NCI-H82 treated with DMSO at 0.1 percent for 48 hours (cell line): ENCODE measurements around the gene DPF3.
A peak's percentile ranks its signal among the peaks of the same experiment; 100 is the strongest.

Source experiments
- DNase-seq: peaks from one replicate; lab custom pipeline; 2025; ENCODE audit not compliant: unreplicated experiment; lab: John Stamatoyannopoulos, UW

Gene DPF3

GRCh38 chr14:72893636-72894322 lies at the start of gene DPF3:
Gene DPF3, minus strand, starts transcription at chr14:72894101. Its CDS starts 13 bp downstream, at chr14:72894088.
- DNase-seq: peak; percentile 72

DNA sequence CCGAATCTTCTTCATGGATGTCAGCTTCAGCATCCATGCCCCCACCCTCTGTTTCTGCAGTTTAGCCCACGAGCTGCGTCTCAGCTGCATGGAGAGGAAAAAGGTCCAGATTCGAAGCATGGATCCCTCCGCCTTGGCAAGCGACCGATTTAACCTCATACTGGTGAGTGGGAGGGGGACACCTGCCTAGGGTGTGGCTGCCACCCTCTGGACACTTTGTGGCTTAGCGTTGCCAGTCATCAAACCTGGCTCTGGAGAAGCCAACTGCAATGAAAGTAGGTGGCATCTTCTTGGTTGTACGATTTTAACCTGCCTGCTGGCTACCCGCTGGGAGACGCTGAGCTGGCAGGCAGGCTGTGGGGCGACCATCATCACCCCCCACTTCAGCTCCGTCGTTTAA lies 49.0 kb upstream of the DPF3 start:
- no peak for DNase-seq

GRCh38 chr14:72941286-72941985 lies 47.5 kb upstream of the DPF3 start:
- DNase-seq: no peak

- no peak for DNase-seq
Observed at GRCh38 chr14:72939630-72940029, 45.7 kb upstream of the DPF3 start.

DNA sequence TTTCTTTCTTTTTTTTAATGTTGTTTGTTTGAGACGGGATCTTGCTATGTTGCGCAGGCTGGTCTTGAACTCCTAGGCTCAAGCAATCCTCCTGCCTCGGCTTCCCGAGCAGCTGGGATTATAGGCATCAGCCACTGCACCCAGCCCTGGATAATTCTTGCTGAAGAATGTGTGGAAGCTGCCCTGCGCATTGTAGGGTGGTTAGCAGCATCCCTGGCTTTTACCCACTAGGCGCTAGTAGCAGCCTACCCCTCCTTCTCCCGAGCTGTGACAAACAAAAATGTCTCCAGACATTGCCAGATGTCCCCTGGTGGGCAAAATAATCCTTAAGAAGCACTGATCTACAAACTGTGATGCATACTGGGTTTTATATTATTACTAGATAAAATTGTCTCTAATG lies 39.0 kb upstream of the DPF3 start:
- no peak for DNase-seq

GRCh38 chr14:72929316-72930080 lies 35.6 kb upstream of the DPF3 start:
- DNase-seq: no peak

GRCh38 chr14:72928872-72929271 lies 35.0 kb upstream of the DPF3 start:
- DNase-seq: no peak

DNA sequence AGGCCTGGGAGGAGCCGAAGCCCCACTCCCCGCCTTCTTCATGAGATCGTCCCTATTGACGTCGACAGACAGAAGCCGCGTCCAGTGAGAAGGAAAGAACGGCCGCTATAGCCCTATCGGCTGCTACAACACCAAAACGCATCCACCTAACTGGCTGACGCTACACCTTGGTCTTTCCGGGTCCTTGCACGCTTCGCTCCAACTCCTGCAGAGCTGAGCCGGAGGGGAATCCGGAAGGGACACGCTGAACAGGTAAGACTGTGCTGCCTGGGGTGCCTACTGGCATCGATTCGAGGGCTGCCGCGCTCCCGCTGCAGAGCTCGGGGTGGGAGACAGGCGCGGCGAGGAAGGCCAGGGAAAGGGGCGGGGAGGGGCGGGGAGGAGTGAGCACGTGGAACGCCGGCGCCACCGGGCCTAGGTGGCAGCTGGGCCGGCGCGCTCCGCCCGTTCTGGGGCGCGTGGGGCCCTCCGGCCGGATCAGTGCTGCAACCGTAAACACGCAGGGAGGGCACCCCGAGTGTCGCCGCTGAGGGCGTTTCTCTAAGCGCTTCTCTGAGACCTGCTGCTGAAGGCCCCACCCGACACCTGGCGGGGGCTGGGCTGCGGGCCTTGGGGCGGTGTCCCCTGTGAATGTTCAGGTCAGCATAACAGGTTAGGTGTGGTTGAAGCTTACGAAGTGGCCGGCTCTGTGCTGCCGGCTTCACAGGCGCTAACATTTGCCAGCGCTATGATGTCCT lies 32.6 kb upstream of the DPF3 start, which contains the start of gene DCAF4:
Gene DCAF4 (plus strand): TSS at position 173 of the 737 bp plus-strand sequence. CDS start 11,515 bp downstream, outside the sequence.
- peak; percentile 93 for DNase-seq

- DNase-seq: no peak
Observed at GRCh38 chr14:72925815-72926291, 32.0 kb upstream of the DPF3 start.

- no peak for DNase-seq
Observed at GRCh38 chr14:72925171-72925759, 31.4 kb upstream of the DPF3 start.

DNA sequence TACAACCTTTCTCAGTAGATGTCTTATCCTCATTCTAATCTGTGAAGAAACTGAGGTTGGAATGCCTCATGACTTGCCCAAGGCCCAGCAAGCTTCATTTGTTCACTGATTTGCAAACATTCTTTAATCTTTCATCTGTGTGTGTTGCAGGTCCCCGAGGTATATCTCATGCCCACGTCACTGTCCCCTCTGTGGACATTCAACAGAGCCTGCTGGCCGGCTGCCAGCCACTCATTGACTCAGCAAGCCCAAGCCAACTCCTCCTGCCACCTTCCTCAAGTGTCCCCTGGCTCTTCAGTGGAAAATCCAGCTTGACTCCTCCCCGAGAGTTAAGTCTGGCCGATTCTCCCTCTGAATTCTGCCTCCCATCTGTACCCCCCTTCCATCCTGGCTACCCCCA lies 30.4 kb upstream of the DPF3 start:
- DNase-seq: no peak

- DNase-seq: no peak
Observed at GRCh38 chr14:72921396-72921795, 27.5 kb upstream of the DPF3 start.

DNA sequence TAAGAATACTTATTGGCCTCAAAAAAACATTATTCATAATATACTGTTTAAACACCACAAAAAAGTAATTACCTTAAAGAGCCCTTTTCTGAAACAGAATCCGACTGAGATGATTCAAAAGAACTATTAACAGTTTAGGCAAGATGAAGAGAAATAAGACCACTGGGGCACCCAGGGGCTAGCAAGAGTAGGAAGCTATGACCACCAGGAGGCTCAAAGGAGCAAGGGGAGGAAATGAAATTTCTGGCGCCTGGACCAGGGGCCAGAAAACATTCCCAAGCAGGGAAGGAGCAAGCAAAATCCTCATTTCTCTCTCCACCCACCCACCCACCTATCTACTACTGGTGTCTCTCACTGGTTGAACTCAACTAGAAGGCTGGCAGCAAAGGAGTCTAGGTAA lies 26.1 kb upstream of the DPF3 start:
- DNase-seq: no peak

DNA sequence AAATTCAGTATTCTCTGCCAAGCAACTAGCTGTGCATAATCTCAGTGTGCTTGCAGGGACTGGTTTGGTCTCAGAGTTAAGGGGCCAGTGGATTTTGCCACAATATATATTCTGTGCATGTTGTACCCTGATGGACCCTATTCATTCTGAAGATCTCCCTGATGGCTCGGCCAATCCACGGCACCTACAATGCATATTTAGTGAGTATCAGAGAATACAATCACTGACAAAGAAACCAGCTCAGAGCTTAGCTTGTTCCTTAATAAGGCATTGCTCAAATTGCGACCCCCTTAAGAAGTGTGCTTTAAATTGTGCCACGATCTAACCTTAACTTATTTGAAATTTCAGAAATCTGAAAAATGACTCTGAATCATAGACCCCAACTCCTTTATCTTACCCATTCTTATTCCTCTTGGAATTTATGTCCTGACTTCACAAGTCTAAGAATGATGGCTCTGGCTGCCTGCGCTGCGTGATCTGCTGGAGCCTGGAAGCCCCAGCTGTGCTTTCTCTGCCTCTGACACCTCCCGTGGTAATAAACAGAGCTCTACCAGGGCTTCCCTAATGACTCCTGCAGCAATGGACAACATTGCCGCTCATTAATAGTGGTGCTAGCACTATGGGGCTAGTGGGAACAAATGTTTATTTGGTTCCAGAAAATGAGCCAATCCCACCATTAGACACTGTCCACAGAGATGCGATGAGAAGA lies 23.3 kb upstream of the DPF3 start:
- no peak for DNase-seq

DNA sequence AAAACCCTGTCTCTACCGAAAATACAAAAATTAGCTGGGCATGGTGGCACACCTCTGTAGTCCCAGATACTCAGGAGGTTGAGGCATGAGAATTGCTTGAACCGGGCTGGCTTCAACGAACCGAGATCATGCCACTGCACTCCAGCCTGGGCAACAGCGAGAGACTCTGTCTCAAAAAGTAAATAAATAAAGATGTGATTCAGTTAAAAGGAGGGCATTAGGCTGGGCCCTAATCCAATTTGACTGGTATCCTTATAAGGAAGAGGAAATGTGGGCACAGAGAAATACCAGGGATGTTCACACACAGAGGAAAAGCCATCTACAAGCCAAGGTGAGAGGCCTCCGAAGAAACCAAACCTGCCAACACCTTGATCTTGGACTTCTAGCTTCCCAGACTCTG lies 22.3 kb upstream of the DPF3 start:
- no peak for DNase-seq

DNA sequence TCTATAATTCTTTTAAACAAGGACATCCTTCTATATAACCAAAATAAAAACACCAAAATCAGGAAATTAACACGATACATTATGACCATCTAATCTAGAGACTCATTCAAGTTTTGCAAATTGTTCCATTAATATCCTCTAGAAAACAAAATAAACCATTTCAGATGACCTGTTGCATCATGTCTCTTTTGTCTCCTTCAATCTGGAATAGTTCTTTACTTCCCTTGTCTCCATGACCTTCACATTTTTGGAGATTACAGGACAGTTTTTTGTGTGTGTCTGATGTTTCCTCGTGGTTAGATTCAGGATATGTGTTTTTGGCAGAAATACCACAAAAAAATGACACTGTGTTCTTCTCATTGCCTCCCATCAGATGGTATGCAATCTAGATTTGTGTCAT lies 19.9 kb upstream of the DPF3 start:
- no peak for DNase-seq

DNA sequence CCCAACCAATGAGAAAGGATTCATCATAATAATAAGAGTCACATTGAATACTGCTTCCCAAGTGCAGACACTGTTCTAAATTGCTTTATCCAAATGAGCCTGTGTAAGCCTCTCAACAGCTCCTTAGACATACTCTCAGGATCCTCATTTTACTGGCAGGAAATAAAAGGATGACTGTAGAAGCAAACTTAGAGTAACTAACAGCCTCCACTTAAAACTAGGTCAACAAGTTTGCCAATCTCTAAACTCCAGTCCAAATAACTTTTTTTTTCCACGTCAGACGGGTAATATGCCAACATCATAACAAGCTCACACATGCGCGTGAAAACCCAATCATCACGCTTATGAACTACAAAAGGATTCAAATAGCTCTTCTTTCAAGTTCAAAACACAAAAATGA lies 15.3 kb upstream of the DPF3 start:
- no peak for DNase-seq

DNA sequence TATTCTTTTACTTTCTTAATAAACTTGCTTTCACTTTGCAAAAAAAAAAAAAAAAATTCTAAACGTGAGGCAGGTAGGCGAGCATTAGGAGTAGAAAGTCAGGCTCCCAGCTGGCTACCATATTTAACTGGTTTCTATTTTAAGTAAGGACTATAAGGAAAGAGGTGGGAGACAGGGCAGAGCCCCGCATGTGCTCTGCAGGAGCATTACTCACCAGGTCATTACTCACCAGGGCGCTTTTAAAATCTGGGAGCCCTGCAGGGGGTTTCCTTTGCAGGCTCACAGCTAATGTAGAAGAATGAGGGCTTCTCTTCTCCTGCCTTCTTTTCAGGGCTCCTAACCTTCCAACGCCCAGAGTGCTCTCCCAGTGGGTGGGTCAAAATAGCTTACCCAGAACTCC lies 14.0 kb upstream of the DPF3 start:
- no peak for DNase-seq

- DNase-seq: no peak
Observed at GRCh38 chr14:72906879-72907278, 13.0 kb upstream of the DPF3 start.

DNA sequence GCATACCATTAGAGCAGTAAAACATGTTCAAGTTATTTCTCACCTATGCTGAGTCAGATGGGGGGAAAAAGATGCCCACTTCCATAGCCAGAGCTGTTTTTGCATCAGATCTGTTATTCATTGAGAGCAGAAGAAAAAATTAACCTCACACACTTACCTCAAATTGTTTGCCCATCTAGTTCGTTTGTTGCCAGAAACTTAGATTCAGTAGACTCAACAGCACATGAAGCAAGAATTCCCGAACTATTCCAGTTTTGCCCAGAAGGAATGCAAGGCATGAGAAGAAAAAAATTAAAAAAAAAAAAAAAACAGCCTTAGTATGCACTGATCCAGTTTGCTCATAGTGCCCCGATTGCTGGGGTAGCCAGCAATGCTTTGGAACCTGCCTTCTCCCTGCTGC lies 12.4 kb upstream of the DPF3 start:
- DNase-seq: no peak
